ENCODE measurements around the gene TRIM71. TPM values are rescaled to one million over a fixed set of nuclear protein-coding genes. Genes with fewer than 3 reads are reported as not detected.
A peak's percentile ranks its signal among the peaks of the same experiment; 100 is the strongest.
"Not testable (repeated sequence)": the region's sequence is repeated elsewhere in the genome, so short reads cannot be mapped to it uniquely, and the experiment has no call there.

The TRIM71 gene
- 1 to 10 TPM; 4.8 to 7.9 (median 7.1) TPM for polyA plus RNA-seq (ENCODE audit: insufficient read depth in 1 of 5, insufficient read length in 5 of 5, low replicate concordance in 1 of 5)
- long read RNA-seq, donor 1, full-length matches to known transcripts: 1 of 1 reads
- long read RNA-seq, donor 1, partial matches to known transcripts: 0 of 1 reads
- long read RNA-seq, donor 1, other reads (novel, unspliced or antisense): 0 of 1 reads
- long read RNA-seq, donor 2: 0 reads
- long read RNA-seq, donor 3, full-length matches to known transcripts: 2 of 2 reads
- long read RNA-seq, donor 3, partial matches to known transcripts: 0 of 2 reads
- long read RNA-seq, donor 3, other reads (novel, unspliced or antisense): 0 of 2 reads
- long read RNA-seq, donor 4, full-length matches to known transcripts: 4 of 4 reads
- long read RNA-seq, donor 4, partial matches to known transcripts: 0 of 4 reads
- long read RNA-seq, donor 4, other reads (novel, unspliced or antisense): 0 of 4 reads
- long read RNA-seq, donor 5, full-length matches to known transcripts: 1 of 1 reads
- long read RNA-seq, donor 5, partial matches to known transcripts: 0 of 1 reads
- long read RNA-seq, donor 5, other reads (novel, unspliced or antisense): 0 of 1 reads
- long read RNA-seq, donor 6: 0 reads
- long read RNA-seq, donor 7, full-length matches to known transcripts: 2 of 2 reads
- long read RNA-seq, donor 7, partial matches to known transcripts: 0 of 2 reads
- long read RNA-seq, donor 7, other reads (novel, unspliced or antisense): 0 of 2 reads
- long read RNA-seq, donor 8: 0 reads

DNA sequence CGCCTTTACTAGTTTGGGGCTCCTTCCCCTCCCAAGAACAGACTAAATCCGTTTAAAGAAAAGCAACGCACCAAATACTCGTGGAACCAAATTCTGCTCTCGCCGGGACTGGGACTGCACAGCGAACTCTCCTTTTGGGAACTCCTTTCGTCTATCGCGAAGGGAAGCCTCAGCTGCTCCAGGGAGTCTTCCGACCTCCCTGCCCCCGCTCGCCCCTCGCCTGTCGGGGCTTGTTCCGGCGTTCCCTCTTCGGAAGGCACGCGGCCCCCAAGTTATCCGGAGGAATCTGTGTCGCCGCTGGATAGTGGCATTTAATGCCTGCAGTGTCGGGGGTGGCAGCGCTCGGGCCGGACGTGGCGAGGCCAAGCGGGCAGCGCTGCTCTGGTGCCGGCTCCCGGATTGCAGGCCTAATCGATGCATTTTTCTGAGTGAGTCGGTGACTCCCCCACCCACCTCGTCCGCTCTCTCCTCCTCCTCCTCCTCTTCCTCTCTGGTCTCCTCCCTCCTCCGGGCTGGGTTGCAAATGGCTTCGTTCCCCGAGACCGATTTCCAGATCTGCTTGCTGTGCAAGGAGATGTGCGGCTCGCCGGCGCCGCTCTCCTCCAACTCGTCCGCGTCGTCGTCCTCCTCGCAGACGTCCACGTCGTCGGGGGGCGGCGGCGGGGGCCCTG is at the start of gene TRIM71:
Gene TRIM71 (plus strand): TSS at position 440 of the 671 bp plus-strand sequence. CDS start 84 bp downstream, at position 524.
- no peak for DNase-seq

GRCh38 chr3:32778389-32778788 is 39.4 kb upstream of the TRIM71 start:
- DNase-seq: no peak

GRCh38 chr3:32780071-32780734 is 37.6 kb upstream of the TRIM71 start:
- no peak for DNase-seq

- DNase-seq: peak; percentile 45 to 49
These were observed 37.0 kb upstream of the TRIM71 start for GRCh38 chr3:32780735-32781210.

- peak; percentile 78 to 80 for DNase-seq
These were observed 36.4 kb upstream of the TRIM71 start for GRCh38 chr3:32781211-32781968.

DNA sequence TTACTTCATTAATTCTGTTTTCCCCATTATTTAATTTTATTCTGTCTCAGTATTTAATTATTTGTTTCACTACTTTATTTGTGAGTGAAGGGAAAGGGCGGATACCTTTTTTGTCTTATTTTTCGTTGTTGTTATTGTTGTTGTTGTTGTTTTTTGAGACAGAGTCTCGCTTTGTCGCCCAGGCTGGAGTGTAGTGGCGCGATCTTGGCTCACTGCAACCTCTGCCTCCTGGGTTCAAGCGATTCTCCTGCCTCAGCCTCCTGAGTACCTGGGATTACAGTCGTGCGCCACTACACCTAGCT is 35.9 kb upstream of the TRIM71 start:
- DNase-seq: not testable (repeated sequence)

DNA sequence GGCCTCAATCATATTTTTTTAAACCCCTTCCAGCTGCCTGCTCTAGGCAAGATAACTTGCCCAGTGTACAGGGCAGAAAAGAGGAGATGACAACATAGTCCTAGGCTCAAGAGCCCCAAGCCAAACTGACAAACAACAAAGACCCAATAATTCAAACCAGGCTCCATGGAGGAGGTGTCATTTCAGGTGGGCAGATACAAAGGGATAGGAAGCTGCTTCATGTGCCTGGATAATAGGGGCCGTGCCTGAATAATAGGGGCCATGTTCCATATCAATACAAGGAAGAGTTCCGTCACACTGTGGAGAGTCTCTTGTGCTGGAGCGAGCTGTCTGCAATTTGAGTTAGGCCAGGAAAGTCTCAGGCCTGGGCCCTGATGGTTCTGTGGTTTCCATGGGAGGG is 35.4 kb upstream of the TRIM71 start:
- DNase-seq: no peak

DNA sequence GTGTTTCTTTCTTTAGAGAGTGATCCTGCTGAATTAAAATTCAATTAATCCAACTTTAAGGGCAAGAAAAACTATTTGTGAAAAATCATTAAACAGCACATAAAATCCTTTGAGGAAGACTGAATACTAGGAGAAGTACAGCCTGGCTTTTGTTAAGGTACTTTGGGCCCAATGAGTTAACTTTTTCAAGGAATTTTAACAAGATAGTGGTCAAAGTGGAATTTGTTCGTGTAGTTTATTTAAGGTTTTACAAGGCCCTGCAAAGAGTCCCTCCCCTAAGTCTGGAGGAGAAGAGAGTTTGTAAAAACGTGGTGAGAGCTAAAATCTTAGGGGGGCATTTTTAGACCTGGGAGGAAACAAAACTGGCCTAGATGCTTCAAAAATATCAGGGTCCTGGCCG is 26.0 kb upstream of the TRIM71 start:
- no peak for DNase-seq

DNA sequence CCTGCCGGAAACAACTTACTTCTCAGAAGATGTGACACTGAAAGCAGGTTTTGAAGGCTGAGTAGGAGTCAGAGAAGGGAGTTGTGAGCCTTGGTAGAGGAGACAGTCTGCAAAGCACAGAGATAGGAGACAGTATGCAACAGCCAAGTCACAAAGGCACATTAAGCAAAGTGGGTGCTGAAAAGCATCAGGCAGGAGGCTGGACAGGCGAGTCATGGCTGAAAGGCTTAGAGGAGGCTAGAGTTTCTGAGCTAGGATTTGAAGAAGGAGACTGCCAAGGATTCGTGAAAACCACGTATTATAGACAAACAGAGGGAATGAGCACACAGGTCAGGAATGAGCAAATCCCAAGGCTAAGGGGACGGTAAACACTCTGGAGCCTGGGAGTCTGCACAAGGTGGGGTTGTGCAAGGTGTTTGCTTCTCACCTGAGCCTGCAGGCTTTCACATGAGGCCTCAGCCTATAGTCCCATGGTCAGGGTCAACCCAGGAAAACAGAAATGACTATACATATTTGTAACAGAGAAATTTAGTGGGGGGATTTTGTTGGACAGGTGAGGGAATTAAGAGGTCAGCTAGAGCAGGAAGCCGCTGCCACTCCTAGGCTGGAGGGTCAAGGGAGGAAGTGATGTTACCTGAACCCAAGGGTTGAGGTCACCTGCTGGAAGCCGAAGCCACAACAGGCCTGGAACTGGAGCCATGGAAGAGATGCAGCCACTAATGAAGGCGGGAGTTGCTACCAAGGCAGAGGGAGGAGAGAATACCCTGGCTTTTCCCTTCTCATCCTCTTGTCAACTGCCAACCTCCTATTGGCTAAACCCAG is 23.1 kb upstream of the TRIM71 start:
- DNase-seq: peak; percentile 29 to 55

DNA sequence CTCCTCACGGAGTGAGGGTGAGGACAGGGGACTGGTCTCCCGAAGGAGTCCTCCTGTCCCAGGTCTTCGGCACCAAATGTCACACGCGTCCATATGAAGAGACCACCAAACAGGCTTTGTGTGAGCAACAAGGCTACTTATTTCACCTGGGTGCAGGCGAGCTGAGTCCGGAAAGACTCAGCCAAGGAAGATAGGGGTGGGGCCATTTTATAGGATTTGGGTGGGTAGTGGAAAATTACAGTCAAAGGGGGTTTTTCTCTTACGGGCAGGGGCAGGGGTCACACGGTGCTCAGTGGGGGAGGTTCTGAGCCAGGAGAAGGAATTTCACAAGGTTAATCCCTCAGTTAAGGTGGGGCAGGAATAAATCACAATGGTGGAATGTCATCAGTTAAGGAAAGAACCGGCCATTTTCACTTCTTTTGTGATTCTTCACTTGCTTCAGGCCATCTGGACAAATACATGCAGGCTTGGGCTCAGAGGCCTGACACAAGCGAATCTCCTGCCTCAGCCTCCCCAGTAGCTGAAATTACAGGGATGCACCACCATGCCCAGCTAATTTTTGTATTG is 21.3 kb upstream of the TRIM71 start:
- not testable (repeated sequence) for DNase-seq

- DNase-seq: no peak
These were observed 20.0 kb upstream of the TRIM71 start for GRCh38 chr3:32797776-32798175.

DNA sequence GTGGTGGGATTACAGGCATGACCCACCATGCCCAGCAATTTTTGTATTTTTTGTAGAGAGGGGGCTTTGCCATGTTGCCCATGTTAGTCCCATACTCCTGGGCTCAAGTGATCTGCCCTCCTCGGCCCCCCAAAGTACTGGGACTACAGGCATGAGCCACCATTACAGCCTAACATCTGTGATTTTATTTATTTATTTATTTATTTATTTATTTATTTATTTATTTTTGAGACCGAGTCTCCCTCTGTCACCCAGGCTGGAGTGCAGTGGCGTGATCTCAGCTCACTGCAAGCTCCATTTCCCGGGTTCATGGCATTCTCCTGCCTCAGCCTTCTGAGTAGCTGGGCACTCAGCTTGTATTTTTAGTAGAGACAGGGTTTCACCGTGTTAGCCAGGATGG is 16.4 kb upstream of the TRIM71 start:
- DNase-seq: not testable (repeated sequence)

GRCh38 chr3:32813180-32813579 is 4.6 kb upstream of the TRIM71 start:
- peak in 1 of 2 donors; percentile 20 for DNase-seq

- no peak for DNase-seq
These were observed 3.4 kb upstream of the TRIM71 start for GRCh38 chr3:32814361-32814760.

DNA sequence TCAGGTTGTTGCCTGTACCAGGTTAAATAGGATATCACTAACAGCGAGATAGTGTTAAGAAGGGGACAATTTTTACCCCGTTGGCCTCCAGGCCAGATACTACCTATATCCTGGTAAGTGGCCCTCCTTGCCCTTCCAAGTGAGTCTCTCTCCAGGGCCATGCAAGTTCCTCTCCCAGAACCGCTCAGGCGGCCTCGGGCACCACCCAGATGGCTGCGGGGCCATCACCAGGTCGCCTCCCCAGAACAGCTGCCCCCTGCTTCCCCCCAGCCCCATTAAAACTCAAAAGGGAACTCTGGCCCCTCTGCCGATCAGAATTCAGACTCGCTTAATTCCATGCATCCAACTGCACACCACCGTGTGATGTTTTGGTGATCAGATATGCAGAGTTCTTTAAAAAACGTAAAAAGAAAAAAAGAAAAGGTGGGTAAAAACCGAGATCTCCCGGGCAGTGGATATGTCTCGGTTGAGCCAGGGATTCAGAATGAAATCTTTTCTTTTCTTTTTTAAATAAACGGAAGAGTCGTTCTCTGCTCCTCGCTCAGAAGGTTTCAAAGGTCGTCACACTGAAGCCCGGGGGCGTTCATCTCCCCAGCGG is 1.9 kb upstream of the TRIM71 start:
- DNase-seq: no peak

DNA sequence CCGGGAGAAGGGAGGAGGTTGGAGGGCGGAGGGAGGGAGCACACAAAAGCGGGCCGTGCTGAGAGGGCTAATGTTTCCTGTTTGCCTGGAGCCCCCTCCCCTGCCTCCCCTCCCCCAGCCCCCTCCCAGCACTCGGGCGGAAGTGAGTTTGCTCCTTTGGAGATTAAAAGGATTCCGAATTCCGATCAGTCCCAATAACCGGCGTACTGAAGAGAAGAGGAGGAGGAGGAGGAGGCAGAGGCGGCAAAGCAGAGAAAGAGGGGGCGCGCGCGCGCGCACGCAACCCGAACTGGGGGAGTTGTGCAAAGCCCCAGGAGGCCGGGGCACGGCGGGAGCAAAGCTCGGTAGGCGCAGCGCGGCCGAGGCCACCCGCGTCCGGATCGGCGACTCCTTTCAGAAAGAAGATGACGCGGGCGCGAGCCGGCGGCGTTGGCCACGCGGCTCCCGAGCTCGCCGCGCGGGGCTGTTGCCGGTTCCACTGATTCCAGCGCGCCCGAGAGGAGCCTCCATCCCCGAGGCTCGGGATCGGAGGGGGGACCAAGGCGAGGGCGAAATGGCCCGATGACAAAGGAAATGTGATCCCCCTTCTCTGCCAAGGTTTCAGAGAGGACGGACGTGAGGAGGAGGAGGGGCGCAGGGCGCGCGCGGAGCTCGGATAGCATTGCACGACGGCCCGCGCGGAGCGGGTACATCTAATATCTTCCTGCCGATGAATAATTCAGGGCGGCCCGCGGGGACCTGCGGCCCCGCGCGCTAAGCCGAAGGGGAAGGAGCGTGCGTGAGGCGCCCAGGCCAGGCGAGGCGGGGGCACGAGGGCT is 1.1 kb upstream of the TRIM71 start:
- DNase-seq: peak; percentile 63 to 64

DNA sequence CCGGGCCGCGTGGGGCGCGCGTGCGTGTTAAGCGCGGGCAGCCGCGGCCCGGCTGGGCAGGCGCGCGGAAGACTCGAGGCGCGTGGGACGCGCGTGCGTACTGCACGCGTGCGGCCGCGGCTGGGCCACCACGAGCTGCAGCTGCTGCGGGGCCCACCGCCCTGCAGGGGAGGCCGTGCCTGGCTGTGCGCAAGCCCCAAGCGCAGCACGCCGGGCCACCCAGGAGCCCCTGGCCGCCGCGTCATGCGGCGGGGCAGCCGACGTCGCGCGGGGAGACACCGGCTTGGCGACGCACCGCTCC is 590 bp upstream of the TRIM71 start:
- no peak for DNase-seq

- DNase-seq: no peak
These were observed 602 bp downstream of the TRIM71 start for GRCh38 chr3:32818229-32818969.

Data from right lung (tissue), 10 donors.